Spleen (tissue), 7 donors: ENCODE measurements around the gene LY6G6C.

Experiments
- POLR2A ChIP-seq, 3 donors: fragments of 450-650 bp; IDR thresholded peaks; one replicate each; pipeline ENCODE4 v1.5.1; 2017; ENCODE audit warnings: antibody characterized with exemption in 3 of 3, mild to moderate bottlenecking in 1 of 3
- POLR2AphosphoS5 ChIP-seq, 3 donors: sonication (generic); formaldehyde crosslinking; IDR thresholded peaks; one replicate each; pipeline ENCODE4 v1.5.1; 2017; ENCODE audit warnings: antibody characterized with exemption in 3 of 3
- TF ChIP-seq, protein P1 (sequence below), 11 experiments: fragments of 200-600 bp in 7 of 11; fragments of 450-650 bp in 4 of 11; sonication (generic) in 4 of 11; IDR thresholded peaks in 8 of 11; conservative IDR thresholded peaks in 3 of 11; 1 replicate in 7 of 11; 2 replicates in 4 of 11; pipeline versions ENCODE4 v1.4.0 to v1.8.0; 2016 to 2021; ENCODE audit warnings: antibody characterized with exemption in 11 of 11, inconsistent platforms in 4 of 11, mild to moderate bottlenecking in 1 of 11
- donor health status: DM: no; HTN: no; CAD: no; lungs with moderate emphysema.
- donor health status: DM: no; HTN: no; CAD: no.
- donor health status: DM: no; HTN: no; CAD: no.

DNA sequence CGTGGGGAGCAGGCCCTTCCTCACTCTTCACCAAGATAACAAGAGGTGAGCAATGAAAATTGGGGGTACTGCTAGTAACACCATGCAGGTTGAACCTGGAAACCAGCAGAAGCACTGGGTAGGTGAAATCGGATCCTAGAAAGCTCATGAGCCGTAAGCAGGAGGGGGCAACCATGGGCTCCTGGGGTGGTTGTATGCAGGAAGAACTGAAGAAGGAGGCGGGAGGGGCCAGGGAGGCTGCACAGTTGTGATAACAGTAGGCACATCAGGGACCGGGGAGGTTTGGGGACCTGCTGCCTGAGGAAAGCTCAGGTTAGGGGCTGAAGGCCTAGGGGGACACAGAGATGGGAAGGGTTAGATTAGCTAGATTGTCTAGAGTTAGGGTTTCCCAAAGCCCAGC is 35.1 kb downstream of the LY6G6C start:
- TF ChIP-seq, protein P1, sequence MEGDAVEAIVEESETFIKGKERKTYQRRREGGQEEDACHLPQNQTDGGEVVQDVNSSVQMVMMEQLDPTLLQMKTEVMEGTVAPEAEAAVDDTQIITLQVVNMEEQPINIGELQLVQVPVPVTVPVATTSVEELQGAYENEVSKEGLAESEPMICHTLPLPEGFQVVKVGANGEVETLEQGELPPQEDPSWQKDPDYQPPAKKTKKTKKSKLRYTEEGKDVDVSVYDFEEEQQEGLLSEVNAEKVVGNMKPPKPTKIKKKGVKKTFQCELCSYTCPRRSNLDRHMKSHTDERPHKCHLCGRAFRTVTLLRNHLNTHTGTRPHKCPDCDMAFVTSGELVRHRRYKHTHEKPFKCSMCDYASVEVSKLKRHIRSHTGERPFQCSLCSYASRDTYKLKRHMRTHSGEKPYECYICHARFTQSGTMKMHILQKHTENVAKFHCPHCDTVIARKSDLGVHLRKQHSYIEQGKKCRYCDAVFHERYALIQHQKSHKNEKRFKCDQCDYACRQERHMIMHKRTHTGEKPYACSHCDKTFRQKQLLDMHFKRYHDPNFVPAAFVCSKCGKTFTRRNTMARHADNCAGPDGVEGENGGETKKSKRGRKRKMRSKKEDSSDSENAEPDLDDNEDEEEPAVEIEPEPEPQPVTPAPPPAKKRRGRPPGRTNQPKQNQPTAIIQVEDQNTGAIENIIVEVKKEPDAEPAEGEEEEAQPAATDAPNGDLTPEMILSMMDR (IDR thresholded peaks at IDR 0.05 in 8 of 11, conservative IDR thresholded peaks at IDR 0.05 in 3 of 11): no peak
- no peak for TF ChIP-seq POLR2A (IDR thresholded peaks at IDR 0.05)
- TF ChIP-seq POLR2AphosphoS5 (IDR thresholded peaks at IDR 0.05): no peak
